Measurements from ENCODE around the gene ADAMTS17.

GRCh38 chr15:100002787-100003536 is 338.8 kb downstream of the ADAMTS17 start:
- TF ChIP-seq CTCF (IDR thresholded peaks at IDR 0.05), result no peak
- TF ChIP-seq POLR2AphosphoS5 (IDR thresholded peaks at IDR 0.05; ENCODE audit: low read depth, low read length), result no peak
- TF ChIP-seq TCF7L2 (IDR thresholded peaks at IDR 0.05; ENCODE audit: low read depth, low read length), result no peak
- TF ChIP-seq REST (IDR thresholded peaks at IDR 0.05; ENCODE audit: insufficient read depth in 1 of 2, low read depth in 2 of 2, low read length in 1 of 2), result no peak
- no peak for TF ChIP-seq SIN3A (IDR thresholded peaks at IDR 0.05; ENCODE audit: borderline replicate concordance, insufficient read depth, low read depth, low read length)
